ENCODE measurements around the gene SOX5.
"Not testable (repeated sequence)": the region's sequence is repeated elsewhere in the genome, so short reads cannot be mapped to it uniquely, and the experiment has no call there.

Gene SOX5

GRCh38 chr12:23525450-23526072 is 423.9 kb downstream of the SOX5 start:
- DNase-seq = no peak
- no peaks in the 10 kb centered on the region for H3K36me3 ChIP-seq (replicated peaks; ENCODE audit: insufficient read depth, low read length)
- H3K9me2 ChIP-seq (replicated peaks; ENCODE audit: insufficient read depth, low read length) = no peaks in the 10 kb centered on the region
- no peaks in the 10 kb centered on the region for H4K20me1 ChIP-seq (ENCODE audit: insufficient read depth, low read length)
- H3K79me2 ChIP-seq (ENCODE audit: low read length) = no peaks in the 10 kb centered on the region
- no peak overlapping the region for H2AFZ ChIP-seq (ENCODE audit: low read length)
- no peaks in the 10 kb centered on the region for H3K4me1 ChIP-seq (ENCODE audit: low read length)
- H3K27me3 ChIP-seq (replicated peaks; ENCODE audit: insufficient read depth, low read length) = no peaks in the 10 kb centered on the region
- no peak overlapping the region for H3K4me2 ChIP-seq (ENCODE audit: low read depth, low read length)
- TF ChIP-seq CTCF (IDR thresholded peaks at IDR 0.05; ENCODE audit: low read length) = no peak
- no peak for TF ChIP-seq EZH2phosphoT487 (IDR thresholded peaks at IDR 0.05; ENCODE audit: low read length)
- no peak for TF ChIP-seq EZH2 (optimal IDR thresholded peaks at IDR 0.05; ENCODE audit: low read depth, low read length)
- H3K27ac ChIP-seq (ENCODE audit: low read length) = no peak overlapping the region
- no peaks in the 10 kb centered on the region; the same call in 1 of the 2 replicates for H3K9me3 ChIP-seq (replicated peaks; ENCODE audit: insufficient read depth, low read length)
- no peak overlapping the region for H3K9ac ChIP-seq (ENCODE audit: low read length)
- H3K4me3 ChIP-seq (ENCODE audit: low read length) = no peak overlapping the region
- H3F3A ChIP-seq (ENCODE audit: insufficient read depth, low read length) = no peaks in the 10 kb centered on the region

- H3K27ac ChIP-seq (ENCODE audit: low read length) = no peak overlapping the region
- H3F3A ChIP-seq (ENCODE audit: insufficient read depth, low read length) = no peaks in the 10 kb centered on the region
- H3K9me2 ChIP-seq (replicated peaks; ENCODE audit: insufficient read depth, low read length) = no peaks in the 10 kb centered on the region
- H3K9ac ChIP-seq (ENCODE audit: low read length) = no peak overlapping the region
- H4K20me1 ChIP-seq (ENCODE audit: insufficient read depth, low read length) = no peaks in the 10 kb centered on the region
- no peak overlapping the region for H3K4me3 ChIP-seq (ENCODE audit: low read length)
- no peaks in the 10 kb centered on the region for H3K4me1 ChIP-seq (ENCODE audit: low read length)
- no peaks in the 10 kb centered on the region for H3K79me2 ChIP-seq (ENCODE audit: low read length)
- H3K4me2 ChIP-seq (ENCODE audit: low read depth, low read length) = no peak overlapping the region
- H2AFZ ChIP-seq (ENCODE audit: low read length) = no peak overlapping the region
- TF ChIP-seq EZH2 (optimal IDR thresholded peaks at IDR 0.05; ENCODE audit: low read depth, low read length) (no peak), CTCF (IDR thresholded peaks at IDR 0.05; ENCODE audit: low read length) (no peak), EZH2phosphoT487 (IDR thresholded peaks at IDR 0.05; ENCODE audit: low read length) (no peak)
- H3K36me3 ChIP-seq (replicated peaks; ENCODE audit: insufficient read depth, low read length) = no peaks in the 10 kb centered on the region
- H3K27me3 ChIP-seq (replicated peaks; ENCODE audit: insufficient read depth, low read length) = no peaks in the 10 kb centered on the region
- no peak for DNase-seq
- no peaks in the 10 kb centered on the region for H3K9me3 ChIP-seq (replicated peaks; ENCODE audit: insufficient read depth, low read length)
These were observed 426.1 kb downstream of the SOX5 start for GRCh38 chr12:23523339-23523738.

GRCh38 chr12:23519444-23519843 is 430.0 kb downstream of the SOX5 start:
- H3F3A ChIP-seq (ENCODE audit: insufficient read depth, low read length); H3K36me3 ChIP-seq (replicated peaks; ENCODE audit: insufficient read depth, low read length); H3K4me2 ChIP-seq (ENCODE audit: low read depth, low read length); H3K27me3 ChIP-seq (replicated peaks; ENCODE audit: insufficient read depth, low read length); H4K20me1 ChIP-seq (ENCODE audit: insufficient read depth, low read length); H2AFZ ChIP-seq (ENCODE audit: low read length); H3K79me2 ChIP-seq (ENCODE audit: low read length); H3K4me1 ChIP-seq (ENCODE audit: low read length); H3K27ac ChIP-seq (ENCODE audit: low read length); H3K9me2 ChIP-seq (replicated peaks; ENCODE audit: insufficient read depth, low read length); H3K9ac ChIP-seq (ENCODE audit: low read length); H3K9me3 ChIP-seq (replicated peaks; ENCODE audit: insufficient read depth, low read length); DNase-seq; H3K4me3 ChIP-seq (ENCODE audit: low read length): not testable (repeated sequence)

GRCh38 chr12:23515785-23516184 is 433.7 kb downstream of the SOX5 start:
- H2AFZ ChIP-seq (ENCODE audit: low read length); H3K9ac ChIP-seq (ENCODE audit: low read length); H3K79me2 ChIP-seq (ENCODE audit: low read length); H3K36me3 ChIP-seq (replicated peaks; ENCODE audit: insufficient read depth, low read length); H3K4me1 ChIP-seq (ENCODE audit: low read length); H3F3A ChIP-seq (ENCODE audit: insufficient read depth, low read length); H3K9me2 ChIP-seq (replicated peaks; ENCODE audit: insufficient read depth, low read length); H4K20me1 ChIP-seq (ENCODE audit: insufficient read depth, low read length); H3K27ac ChIP-seq (ENCODE audit: low read length); H3K4me3 ChIP-seq (ENCODE audit: low read length); H3K9me3 ChIP-seq (replicated peaks; ENCODE audit: insufficient read depth, low read length); H3K4me2 ChIP-seq (ENCODE audit: low read depth, low read length); H3K27me3 ChIP-seq (replicated peaks; ENCODE audit: insufficient read depth, low read length); DNase-seq: not testable (repeated sequence)

Data from MM.1S (cell line).